Liver (tissue), 9 donors: ENCODE measurements around the gene PARD6G. TPM values are rescaled to one million over a fixed set of nuclear protein-coding genes. Genes with fewer than 3 reads are reported as not detected.

Experiments
- DNase-seq: peaks from one replicate; pipeline ENCODE4 v3.0.0-alpha.2; 2017; ENCODE audit warnings: low spot score
- H3K27ac ChIP-seq, 2 donors: one replicate each; pipeline ENCODE4 v1.7.0; 2013; ENCODE audit warnings: inconsistent platforms in 2 of 2, low read length in 2 of 2, control low read depth in 1 of 2, low read depth in 1 of 2, mild to moderate bottlenecking in 1 of 2
- H3K27me3 ChIP-seq, 4 donors: one replicate each; pipeline versions ENCODE4 v1.6.1 to v1.7.0; 2013; ENCODE audit warnings: low read length in 3 of 4, inconsistent platforms in 1 of 4, mild to moderate bottlenecking in 1 of 4, moderate library complexity in 1 of 4; ENCODE audit not compliant: control insufficient read depth in 4 of 4, insufficient read depth in 4 of 4
- H3K36me3 ChIP-seq, 4 donors: one replicate each; pipeline versions ENCODE4 v1.6.1 to v1.7.0; 2013; ENCODE audit warnings: low read length in 3 of 4, mild to moderate bottlenecking in 3 of 4, low read depth in 1 of 4, moderate library complexity in 1 of 4; ENCODE audit not compliant: control insufficient read depth in 4 of 4, insufficient read depth in 3 of 4
- H3K4me1 ChIP-seq, 4 donors: one replicate each; pipeline versions ENCODE4 v1.6.1 to v1.7.0; 2013; ENCODE audit warnings: low read length in 3 of 4, mild to moderate bottlenecking in 3 of 4, moderate library complexity in 1 of 4; ENCODE audit not compliant: control insufficient read depth in 4 of 4, insufficient read depth in 4 of 4
- H3K4me3 ChIP-seq, 3 donors: one replicate each; pipeline versions ENCODE4 v1.6.1 to v1.7.0; 2013; ENCODE audit warnings: low read length in 3 of 3, control low read depth in 1 of 3, low read depth in 1 of 3, mild to moderate bottlenecking in 1 of 3
- H3K9ac ChIP-seq, 2 donors: one replicate each; pipeline ENCODE4 v1.7.0; 2013; ENCODE audit warnings: low read length in 2 of 2, mild to moderate bottlenecking in 2 of 2, moderate library complexity in 2 of 2, control low read depth in 1 of 2, low read depth in 1 of 2
- H3K9me3 ChIP-seq, 4 donors: one replicate each; pipeline versions ENCODE4 v1.6.1 to v1.7.0; 2013; ENCODE audit warnings: low read length in 3 of 4; ENCODE audit not compliant: control insufficient read depth in 4 of 4
- ATF3 ChIP-seq: IDR thresholded peaks from 2 replicates; pipeline ENCODE4 v1.6.1; 2016; ENCODE audit warnings: antibody characterized with exemption
- EGR1 ChIP-seq, 2 donors: IDR thresholded peaks; 2 replicates each; pipeline ENCODE4 v1.6.1; 2016 to 2018; ENCODE audit warnings: antibody characterized with exemption in 2 of 2, low read depth in 2 of 2
- FOXA1 ChIP-seq: IDR thresholded peaks from 2 replicates; pipeline ENCODE4 v1.6.1; 2016; ENCODE audit warnings: antibody characterized with exemption
- FOXA2 ChIP-seq: IDR thresholded peaks from 2 replicates; pipeline ENCODE4 v1.6.1; 2016; ENCODE audit warnings: antibody characterized with exemption
- GABPA ChIP-seq, 2 donors: IDR thresholded peaks in 1 of 2; conservative IDR thresholded peaks in 1 of 2; 2 replicates each; pipeline ENCODE4 v1.6.1; 2016; ENCODE audit warnings: antibody characterized with exemption in 2 of 2, mild to moderate bottlenecking in 1 of 2, moderate library complexity in 1 of 2
- HNF4A ChIP-seq, 2 donors: conservative IDR thresholded peaks; 2 replicates each; pipeline ENCODE4 v1.6.1; 2016; ENCODE audit warnings: antibody characterized with exemption in 2 of 2, mild to moderate bottlenecking in 2 of 2
- HNF4G ChIP-seq: IDR thresholded peaks from 2 replicates; pipeline ENCODE4 v1.6.1; 2016; ENCODE audit warnings: antibody characterized with exemption
- JUND ChIP-seq, 2 donors: IDR thresholded peaks; 2 replicates each; pipeline ENCODE4 v1.6.1; 2016; ENCODE audit warnings: antibody characterized with exemption in 2 of 2
- NR2F2 ChIP-seq: IDR thresholded peaks from 2 replicates; pipeline ENCODE4 v1.6.1; 2016; ENCODE audit warnings: antibody characterized with exemption
- RAD21 ChIP-seq, 2 donors: IDR thresholded peaks; 2 replicates each; pipeline ENCODE4 v1.6.1; 2016; ENCODE audit warnings: antibody characterized with exemption in 2 of 2, mild to moderate bottlenecking in 2 of 2
- REST ChIP-seq: IDR thresholded peaks from 2 replicates; pipeline ENCODE4 v1.6.1; 2016; ENCODE audit warnings: antibody characterized with exemption, mild to moderate bottlenecking
- RXRA ChIP-seq, 2 donors: IDR thresholded peaks; 2 replicates each; pipeline ENCODE4 v1.6.1; 2017 to 2018; ENCODE audit warnings: antibody characterized with exemption in 2 of 2, mild to moderate bottlenecking in 1 of 2
- SP1 ChIP-seq: IDR thresholded peaks from 2 replicates; pipeline ENCODE4 v1.6.1; 2018; ENCODE audit warnings: antibody characterized with exemption, mild to moderate bottlenecking
- TAF1 ChIP-seq: conservative IDR thresholded peaks from 2 replicates; pipeline ENCODE4 v1.6.1; 2016; ENCODE audit warnings: antibody characterized with exemption, mild to moderate bottlenecking
- YY1 ChIP-seq: IDR thresholded peaks from 2 replicates; pipeline ENCODE4 v1.6.1; 2016; ENCODE audit warnings: antibody characterized with exemption, mild to moderate bottlenecking
- WGBS: extraction: QIAGEN DNeasy Blood & Tissue Kit; methylation state at CpG from one replicate; pipeline ENCODE4 v1.1.7; 2013; 5-methylcytosine and 5-hydroxymethylcytosine counted together
- polyA plus RNA-seq, 2 donors: library from polyadenylated mRNA; stranded (reverse) in 1 of 2; unstranded in 1 of 2; fragments of 200-250 nt in 1 of 2; fragments of >200 nt in 1 of 2; fragmentation: Nextera tagmentation in 1 of 2; extraction: Ambion mirVana in 1 of 2; gene quantifications; one replicate each; pipeline versions ENCODE4 v1.2.1 to v1.2.3, GENCODE V29; 2013 to 2015
- total RNA-seq, 2 donors: library from RNA; depleted of rRNA; stranded (reverse); fragments of >200 nt; gene quantifications; one replicate each; pipeline ENCODE4 v1.2.3, GENCODE V29; 2014
- TF ChIP-seq, protein P1 (sequence below): fragments of 150-350 bp; IDR thresholded peaks from 2 replicates; pipeline ENCODE4 v1.5.1; 2017; ENCODE audit warnings: improper control_type of control experiment, low read depth, low read length; ENCODE audit not compliant: missing input control
- TF ChIP-seq, protein P2 (sequence below): IDR thresholded peaks from 2 replicates; pipeline ENCODE4 v1.6.1; 2016; ENCODE audit warnings: antibody characterized with exemption
- TF ChIP-seq, protein P3 (sequence below): IDR thresholded peaks from 2 replicates; pipeline ENCODE4 v1.6.1; 2016; ENCODE audit warnings: antibody characterized with exemption
- donor health status: healthy.
- donor health status: healthy.
- donor health status: healthy.
- donor health status: healthy.
- donor health status: healthy.

The PARD6G gene
- total and polyA plus RNA-seq, 4 donors = 0.96 to 2.4 (median 1.8) TPM

DNA sequence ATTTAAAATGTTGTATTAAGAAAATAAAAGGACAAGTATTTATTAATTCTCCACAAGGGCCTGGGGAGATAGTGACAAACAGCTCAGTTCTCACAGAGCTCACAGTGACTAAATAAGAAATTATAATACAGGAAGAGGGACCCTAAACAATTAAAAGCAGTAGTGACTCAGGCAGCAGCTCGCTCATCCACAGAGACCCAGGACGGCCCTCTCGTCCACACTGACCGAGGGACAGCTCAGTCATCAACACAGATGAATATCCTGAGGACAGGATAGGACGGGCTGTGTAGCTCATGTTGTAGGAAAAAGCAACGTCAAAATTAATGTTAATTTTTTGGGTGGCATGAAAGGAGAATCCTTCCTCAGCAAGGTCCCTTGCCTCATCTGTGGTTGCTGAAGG lies 44.1 kb downstream of the PARD6G start:
- 85% methylated on average over 6 of the region's 6 CpGs for WGBS
- H3K27me3 ChIP-seq = no peaks in the 10 kb centered on the region
- no peak overlapping the region for H3K4me3 ChIP-seq
- peaks cover 0 to 6% (median 0%) of the 10 kb centered on the region in 4 donors for H3K4me1 ChIP-seq
- no peak overlapping the region for H3K9ac ChIP-seq
- DNase-seq = no peak
- TF ChIP-seq GABPA (IDR thresholded peaks at IDR 0.05 in 1 of 2, conservative IDR thresholded peaks at IDR 0.05 in 1 of 2) = no peak
- no peak for TF ChIP-seq TAF1
- no peak for TF ChIP-seq HNF4G
- no peak for TF ChIP-seq ATF3
- TF ChIP-seq JUND (IDR thresholded peaks at IDR 0.05) = no peak
- TF ChIP-seq, protein P1, sequence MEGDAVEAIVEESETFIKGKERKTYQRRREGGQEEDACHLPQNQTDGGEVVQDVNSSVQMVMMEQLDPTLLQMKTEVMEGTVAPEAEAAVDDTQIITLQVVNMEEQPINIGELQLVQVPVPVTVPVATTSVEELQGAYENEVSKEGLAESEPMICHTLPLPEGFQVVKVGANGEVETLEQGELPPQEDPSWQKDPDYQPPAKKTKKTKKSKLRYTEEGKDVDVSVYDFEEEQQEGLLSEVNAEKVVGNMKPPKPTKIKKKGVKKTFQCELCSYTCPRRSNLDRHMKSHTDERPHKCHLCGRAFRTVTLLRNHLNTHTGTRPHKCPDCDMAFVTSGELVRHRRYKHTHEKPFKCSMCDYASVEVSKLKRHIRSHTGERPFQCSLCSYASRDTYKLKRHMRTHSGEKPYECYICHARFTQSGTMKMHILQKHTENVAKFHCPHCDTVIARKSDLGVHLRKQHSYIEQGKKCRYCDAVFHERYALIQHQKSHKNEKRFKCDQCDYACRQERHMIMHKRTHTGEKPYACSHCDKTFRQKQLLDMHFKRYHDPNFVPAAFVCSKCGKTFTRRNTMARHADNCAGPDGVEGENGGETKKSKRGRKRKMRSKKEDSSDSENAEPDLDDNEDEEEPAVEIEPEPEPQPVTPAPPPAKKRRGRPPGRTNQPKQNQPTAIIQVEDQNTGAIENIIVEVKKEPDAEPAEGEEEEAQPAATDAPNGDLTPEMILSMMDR = no peak
- no peak for TF ChIP-seq FOXA2
- TF ChIP-seq, protein P2, sequence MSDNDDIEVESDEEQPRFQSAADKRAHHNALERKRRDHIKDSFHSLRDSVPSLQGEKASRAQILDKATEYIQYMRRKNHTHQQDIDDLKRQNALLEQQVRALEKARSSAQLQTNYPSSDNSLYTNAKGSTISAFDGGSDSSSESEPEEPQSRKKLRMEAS = no peak
- no peak for TF ChIP-seq YY1
- TF ChIP-seq FOXA1 = no peak
- TF ChIP-seq EGR1 (IDR thresholded peaks at IDR 0.05; ENCODE audit: low read depth in 2 of 2) = no peak
- TF ChIP-seq RXRA (IDR thresholded peaks at IDR 0.05) = no peak
- no peak for TF ChIP-seq NR2F2
- TF ChIP-seq SP1 = no peak
- TF ChIP-seq RAD21 (IDR thresholded peaks at IDR 0.05) = no peak
- TF ChIP-seq HNF4A (conservative IDR thresholded peaks at IDR 0.05) = no peak
- no peak for TF ChIP-seq REST
- TF ChIP-seq, protein P3, sequence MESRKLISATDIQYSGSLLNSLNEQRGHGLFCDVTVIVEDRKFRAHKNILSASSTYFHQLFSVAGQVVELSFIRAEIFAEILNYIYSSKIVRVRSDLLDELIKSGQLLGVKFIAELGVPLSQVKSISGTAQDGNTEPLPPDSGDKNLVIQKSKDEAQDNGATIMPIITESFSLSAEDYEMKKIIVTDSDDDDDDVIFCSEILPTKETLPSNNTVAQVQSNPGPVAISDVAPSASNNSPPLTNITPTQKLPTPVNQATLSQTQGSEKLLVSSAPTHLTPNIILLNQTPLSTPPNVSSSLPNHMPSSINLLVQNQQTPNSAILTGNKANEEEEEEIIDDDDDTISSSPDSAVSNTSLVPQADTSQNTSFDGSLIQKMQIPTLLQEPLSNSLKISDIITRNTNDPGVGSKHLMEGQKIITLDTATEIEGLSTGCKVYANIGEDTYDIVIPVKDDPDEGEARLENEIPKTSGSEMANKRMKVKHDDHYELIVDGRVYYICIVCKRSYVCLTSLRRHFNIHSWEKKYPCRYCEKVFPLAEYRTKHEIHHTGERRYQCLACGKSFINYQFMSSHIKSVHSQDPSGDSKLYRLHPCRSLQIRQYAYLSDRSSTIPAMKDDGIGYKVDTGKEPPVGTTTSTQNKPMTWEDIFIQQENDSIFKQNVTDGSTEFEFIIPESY = no peak
- H3K9me3 ChIP-seq = no peaks in the 10 kb centered on the region
- no peak overlapping the region for H3K27ac ChIP-seq
- no peaks in the 10 kb centered on the region for H3K36me3 ChIP-seq
